DND-41 (cell line): ENCODE results near the gene CREBL2.

ENCODE experiments used
- EZH2 ChIP-seq: IDR thresholded peaks from 3 replicates; pipeline ENCODE4 v1.6.1; 2012; ENCODE audit warnings: borderline replicate concordance, low read depth, mild to moderate bottlenecking, moderate library complexity, low read length, inconsistent platforms; ENCODE audit not compliant: severe bottlenecking
- TF ChIP-seq, protein P1 (sequence below): IDR thresholded peaks from 2 replicates; pipeline ENCODE4 v1.5.1; 2012; ENCODE audit warnings: borderline replicate concordance, low read length, moderate library complexity, mild to moderate bottlenecking; ENCODE audit not compliant: poor library complexity, severe bottlenecking; ENCODE audit errors: extremely low read depth

DNA sequence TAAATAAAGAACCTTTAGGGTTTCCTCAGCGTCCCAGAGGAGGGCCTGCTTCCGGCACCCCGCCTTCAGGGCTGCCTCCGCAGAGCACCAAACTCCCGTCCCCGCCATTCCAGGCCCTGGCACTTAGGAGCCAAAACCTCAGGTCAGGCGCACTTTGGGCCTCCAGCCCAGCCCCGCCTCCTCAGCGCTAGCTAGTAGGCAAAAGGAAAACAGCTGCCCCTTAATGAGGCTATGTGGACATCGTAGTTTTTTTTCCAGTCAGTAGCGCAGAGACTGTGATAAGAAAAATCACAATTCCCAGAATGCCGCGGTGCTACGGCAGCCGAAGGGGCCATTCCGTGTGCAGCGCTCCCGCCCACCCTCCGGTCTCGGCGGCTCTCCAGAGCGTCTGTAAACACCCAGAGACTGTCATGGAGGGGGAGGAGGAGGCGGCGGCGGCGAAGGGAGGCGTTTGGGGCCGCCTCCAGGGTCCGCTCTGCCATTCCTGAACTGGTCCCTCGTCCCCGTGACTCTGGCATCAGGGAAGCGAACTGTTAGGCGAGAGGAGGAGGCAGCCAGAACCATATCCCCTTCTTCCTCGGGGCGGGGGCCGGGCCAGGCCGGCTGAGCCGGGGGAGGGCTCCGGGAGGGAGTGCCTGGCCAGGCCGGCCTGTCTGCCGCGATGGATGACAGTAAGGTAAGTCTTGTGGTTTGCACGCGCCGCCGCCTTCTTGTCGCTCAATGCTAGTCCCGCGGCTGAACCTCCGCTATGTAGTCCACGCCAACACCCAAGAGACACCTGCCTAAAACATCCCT lies at the start of gene CREBL2:
- TF ChIP-seq, protein P1, sequence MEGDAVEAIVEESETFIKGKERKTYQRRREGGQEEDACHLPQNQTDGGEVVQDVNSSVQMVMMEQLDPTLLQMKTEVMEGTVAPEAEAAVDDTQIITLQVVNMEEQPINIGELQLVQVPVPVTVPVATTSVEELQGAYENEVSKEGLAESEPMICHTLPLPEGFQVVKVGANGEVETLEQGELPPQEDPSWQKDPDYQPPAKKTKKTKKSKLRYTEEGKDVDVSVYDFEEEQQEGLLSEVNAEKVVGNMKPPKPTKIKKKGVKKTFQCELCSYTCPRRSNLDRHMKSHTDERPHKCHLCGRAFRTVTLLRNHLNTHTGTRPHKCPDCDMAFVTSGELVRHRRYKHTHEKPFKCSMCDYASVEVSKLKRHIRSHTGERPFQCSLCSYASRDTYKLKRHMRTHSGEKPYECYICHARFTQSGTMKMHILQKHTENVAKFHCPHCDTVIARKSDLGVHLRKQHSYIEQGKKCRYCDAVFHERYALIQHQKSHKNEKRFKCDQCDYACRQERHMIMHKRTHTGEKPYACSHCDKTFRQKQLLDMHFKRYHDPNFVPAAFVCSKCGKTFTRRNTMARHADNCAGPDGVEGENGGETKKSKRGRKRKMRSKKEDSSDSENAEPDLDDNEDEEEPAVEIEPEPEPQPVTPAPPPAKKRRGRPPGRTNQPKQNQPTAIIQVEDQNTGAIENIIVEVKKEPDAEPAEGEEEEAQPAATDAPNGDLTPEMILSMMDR = no peak
- no peak for TF ChIP-seq EZH2
